ENCODE results near the gene CELF2.
"Not testable (repeated sequence)": the region's sequence is repeated elsewhere in the genome, so short reads cannot be mapped to it uniquely, and the experiment has no call there.

The CELF2 gene

DNA sequence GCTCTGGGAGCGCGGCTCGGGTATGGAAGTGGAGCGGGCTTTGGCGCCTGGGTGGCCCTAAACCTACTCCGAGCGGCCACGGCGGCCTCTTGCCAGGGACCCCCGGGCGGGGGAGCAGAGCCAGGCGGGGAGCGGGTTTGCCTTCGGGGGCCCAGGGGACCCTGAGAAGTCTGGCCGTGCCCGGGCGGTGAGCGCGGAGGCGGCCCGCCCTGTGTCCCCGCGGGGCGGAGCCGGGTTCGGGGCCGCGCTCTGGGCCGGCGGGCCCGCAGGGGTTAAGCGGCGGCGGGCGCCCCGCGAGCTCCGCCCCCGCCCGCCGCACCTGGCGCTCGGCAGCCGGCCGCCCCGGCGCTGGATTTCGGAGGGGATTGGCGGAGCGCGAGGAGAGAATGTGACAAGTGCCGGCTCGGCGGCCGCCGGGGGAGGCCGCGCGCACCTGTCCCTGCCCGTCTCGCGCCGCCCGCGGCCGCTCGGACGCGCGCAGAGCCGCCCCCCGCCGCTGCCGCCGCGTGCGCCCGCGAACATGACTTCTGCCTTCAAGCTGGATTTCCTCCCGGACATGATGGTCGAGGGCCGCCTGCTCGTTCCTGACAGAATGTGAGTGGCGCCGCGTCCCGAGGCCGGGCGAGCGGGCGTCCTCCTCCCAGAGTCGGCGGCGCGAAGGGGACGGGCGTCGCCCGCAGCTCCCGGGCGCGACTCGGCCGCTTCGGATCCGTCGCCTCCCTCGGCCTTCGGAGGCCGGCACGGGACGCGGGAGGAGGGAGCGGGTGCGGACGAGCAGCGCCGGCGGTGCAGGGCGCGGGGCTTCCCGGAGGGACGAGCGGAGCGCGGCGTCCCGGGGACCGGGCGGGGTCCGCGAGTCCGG, at the start of gene CELF2:
TSS of gene CELF2 (plus strand) at position 303 of the 862 bp plus-strand sequence. CDS start at position 521, 218 bp downstream.
- DNase-seq: no peak

GRCh38 chr10:10968257-10968588, 49.4 kb upstream of the CELF2 start:
- no peak for DNase-seq

DNA sequence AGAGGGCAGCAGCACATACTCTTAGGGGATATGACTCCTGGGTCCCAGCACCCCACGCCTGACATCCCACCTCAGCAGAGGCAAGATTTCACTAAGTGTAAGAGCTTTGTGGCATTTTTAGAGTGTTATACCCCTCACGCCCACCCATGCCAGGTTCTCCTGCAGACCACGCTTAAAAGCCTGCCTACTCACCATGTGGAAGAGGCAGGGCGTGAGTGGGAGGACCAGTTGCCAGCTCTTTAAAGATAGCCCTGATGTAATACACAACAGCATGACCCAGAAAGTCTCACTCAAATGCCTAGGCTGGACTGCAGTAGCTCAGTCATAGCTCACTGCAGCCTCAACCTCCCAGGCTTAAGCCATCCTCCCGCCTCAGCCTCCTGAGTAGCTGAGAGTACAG, 44.4 kb upstream of the CELF2 start:
- no peak for DNase-seq

GRCh38 chr10:10975647-10976046, 42.0 kb upstream of the CELF2 start:
- no peak for DNase-seq

GRCh38 chr10:10976652-10977051, 41.0 kb upstream of the CELF2 start:
- no peak for DNase-seq

- DNase-seq: no peak
Measured at GRCh38 chr10:10977226-10977956, 40.3 kb upstream of the CELF2 start.

GRCh38 chr10:10977978-10978377, 39.7 kb upstream of the CELF2 start:
- no peak for DNase-seq

GRCh38 chr10:10985361-10985760, 32.3 kb upstream of the CELF2 start:
- DNase-seq: no peak

- no peak for DNase-seq
Measured at GRCh38 chr10:10986606-10987005, 31.1 kb upstream of the CELF2 start.

GRCh38 chr10:10987111-10987510, 30.6 kb upstream of the CELF2 start:
- no peak for DNase-seq

DNA sequence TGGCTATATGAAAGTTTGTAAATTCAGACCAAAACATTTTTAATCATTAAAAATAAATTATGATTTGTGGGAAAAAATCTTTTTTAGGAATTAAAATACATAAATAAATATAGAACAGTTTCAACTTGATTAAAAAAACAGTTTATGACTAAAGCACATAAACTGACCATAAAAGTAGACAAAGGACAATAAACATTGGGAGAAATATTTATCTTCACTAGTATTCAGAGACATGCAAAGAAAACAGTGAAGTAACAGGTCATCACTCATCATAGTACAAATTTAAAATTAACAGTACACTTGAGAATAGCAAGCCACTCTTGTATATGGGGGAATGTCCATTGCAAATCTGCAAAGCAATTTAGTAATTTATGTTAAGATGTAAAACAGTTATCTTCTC, 28.0 kb upstream of the CELF2 start:
- no peak for DNase-seq

- no peak for DNase-seq
Measured at GRCh38 chr10:10991144-10991543, 26.5 kb upstream of the CELF2 start.

GRCh38 chr10:10992072-10992471, 25.6 kb upstream of the CELF2 start:
- DNase-seq: no peak

DNA sequence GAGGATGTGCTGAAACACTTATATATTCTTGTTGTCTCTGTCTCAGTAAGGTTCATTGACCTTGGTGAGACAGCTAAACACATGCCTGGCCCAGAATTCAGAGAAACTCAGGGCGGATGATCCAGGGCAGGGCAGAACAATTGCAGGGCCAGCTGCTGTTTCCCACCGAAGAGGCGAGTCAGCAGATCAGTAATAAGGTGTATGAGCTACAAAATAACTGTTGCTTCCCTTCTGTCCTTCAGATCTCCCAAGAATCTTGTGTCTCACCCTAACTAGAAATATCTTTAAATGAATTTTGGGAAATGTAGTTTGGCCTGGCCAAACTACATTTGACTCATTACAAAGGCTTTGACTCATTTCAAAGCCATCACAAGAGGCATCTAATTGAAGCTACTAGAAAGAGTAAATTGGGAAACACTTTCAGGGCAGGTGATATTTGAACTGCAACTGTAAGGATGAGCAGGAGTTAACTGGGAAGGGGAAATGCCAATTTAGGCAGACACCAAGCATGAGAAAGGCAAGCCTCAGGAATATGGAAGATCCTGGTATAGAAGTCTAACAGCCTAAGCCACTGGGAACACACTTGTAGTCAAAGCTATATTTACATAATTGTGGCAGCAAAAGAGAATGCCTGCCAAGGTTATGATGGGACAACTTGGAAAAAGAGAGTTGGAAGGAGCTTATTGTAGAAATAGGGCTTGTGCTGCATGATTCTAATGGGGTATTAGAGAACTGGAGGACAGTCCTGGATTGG, 24.5 kb upstream of the CELF2 start:
- DNase-seq: no peak

GRCh38 chr10:10993785-10994184, 23.9 kb upstream of the CELF2 start:
- DNase-seq: no peak

GRCh38 chr10:10994360-10994759, 23.3 kb upstream of the CELF2 start:
- no peak for DNase-seq

DNA sequence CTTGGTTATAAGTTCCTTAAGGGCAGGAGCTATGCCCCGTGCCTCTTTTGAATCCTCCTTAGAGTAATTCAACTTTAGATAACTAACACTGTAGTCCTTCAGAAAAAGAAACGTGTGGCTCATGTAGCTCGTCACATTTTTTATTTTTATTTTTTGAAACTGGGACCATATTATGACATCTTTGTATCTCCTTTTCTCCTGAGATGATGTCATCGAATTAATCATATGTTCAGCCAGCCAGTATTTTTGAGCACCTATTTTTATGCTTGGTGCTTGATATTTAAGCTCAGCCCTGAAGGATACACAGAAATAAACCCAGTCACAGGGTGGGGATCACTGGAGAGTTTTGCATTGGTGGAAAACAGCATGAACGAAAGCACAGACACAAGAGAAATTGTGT, 22.6 kb upstream of the CELF2 start:
- DNase-seq: no peak

DNA sequence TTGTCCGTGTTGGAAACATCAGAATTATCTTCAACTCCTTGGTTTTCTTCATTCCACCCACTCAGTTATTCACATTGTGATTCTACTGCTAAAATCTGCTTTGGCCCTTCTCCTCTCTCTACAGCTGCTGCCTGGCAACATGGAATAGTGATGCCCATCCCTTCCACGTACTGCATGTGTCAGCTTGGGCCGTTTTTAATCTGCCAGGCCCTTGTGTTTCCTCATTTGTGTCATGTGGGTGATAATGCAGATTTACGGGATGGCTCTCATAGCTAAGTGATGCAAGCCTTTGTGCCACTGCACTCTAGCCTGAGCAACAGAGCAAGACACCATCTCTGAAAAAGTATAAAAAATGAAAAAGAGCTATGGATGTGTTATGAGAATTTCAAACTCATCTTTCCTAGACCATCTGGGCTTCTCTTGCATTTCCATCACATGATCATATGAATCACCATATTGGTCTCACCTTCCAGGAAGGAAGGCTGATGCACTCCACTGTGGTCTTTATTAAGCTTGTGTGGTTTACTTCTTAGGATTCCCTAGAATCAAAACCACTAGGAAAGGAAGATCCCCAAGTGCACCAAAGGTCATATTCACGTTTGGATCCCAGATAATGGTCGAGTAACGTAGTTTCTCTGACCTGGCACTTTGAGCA, 20.6 kb upstream of the CELF2 start:
- no peak for DNase-seq

DNA sequence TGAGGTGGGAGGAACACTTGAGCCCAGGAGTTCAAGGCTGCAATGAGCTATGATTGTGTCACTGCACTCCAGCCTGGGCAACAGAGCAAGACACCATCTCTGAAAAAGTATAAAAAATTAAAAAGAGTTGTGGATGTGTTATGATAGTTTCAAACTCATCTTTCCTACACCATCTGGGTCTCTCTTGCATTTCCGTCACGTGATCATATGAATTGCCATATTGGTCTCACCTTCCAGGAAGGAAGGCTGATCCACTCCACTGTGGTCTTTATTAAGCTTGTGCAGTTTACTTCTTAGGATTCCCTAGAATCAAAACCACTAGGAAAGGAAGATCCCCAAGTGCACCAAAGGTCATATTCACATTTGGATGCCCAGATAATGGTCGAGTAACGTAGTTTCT, 18.2 kb upstream of the CELF2 start:
- DNase-seq: not testable (repeated sequence)

GRCh38 chr10:11002485-11002884, 15.2 kb upstream of the CELF2 start:
- no peak for DNase-seq

DNA sequence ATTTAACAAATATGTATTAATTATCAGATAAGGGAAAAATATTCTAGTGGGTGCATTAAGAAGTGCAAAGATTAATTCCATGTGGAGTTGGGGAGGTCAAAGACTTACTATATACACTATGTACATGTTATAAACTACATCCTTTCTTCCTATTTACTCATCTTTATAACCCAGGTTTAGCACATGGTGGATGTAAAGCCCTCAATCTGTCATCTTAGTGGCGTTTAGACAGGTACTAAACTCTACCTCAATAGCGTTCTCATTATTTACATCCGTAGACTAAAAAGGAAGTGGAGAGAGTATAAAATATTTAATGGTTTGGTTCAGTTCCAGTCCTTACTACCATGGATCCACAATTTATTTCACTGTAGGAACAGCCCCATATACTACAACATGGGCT, 14.8 kb upstream of the CELF2 start:
- no peak for DNase-seq

DNA sequence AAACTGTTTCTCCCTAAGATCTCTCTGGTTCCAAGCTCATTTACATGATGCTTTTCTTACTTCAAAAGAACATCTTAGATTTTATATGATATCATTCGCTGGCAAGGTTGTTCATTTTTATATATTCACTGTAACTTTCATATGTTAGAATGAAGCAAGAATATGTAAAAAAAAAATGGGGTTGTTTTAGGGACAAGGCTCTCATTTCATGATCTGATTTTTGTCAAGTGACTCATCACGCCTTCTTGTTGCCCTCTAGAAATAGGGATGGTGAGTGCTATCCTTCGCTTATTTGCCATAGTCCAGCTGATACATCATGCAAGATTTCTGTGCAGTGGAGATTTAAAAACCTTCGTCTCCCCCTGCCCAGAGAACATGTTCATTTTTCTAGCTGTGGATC, 14.0 kb upstream of the CELF2 start:
- no peak for DNase-seq
